GM18868 (cell line): ENCODE measurements around the gene C3orf38.
"Not testable (repeated sequence)": the region's sequence is repeated elsewhere in the genome, so short reads cannot be mapped to it uniquely, and the experiment has no call there.

Experiments used
- ATAC-seq: cut with Tn5 transposase; IDR thresholded peaks from one replicate; pipeline ENCODE4 v1.9.1; 2021; ENCODE audit warnings: mild to moderate bottlenecking, moderate library complexity; ENCODE audit not compliant: unreplicated experiment

Gene C3orf38

DNA sequence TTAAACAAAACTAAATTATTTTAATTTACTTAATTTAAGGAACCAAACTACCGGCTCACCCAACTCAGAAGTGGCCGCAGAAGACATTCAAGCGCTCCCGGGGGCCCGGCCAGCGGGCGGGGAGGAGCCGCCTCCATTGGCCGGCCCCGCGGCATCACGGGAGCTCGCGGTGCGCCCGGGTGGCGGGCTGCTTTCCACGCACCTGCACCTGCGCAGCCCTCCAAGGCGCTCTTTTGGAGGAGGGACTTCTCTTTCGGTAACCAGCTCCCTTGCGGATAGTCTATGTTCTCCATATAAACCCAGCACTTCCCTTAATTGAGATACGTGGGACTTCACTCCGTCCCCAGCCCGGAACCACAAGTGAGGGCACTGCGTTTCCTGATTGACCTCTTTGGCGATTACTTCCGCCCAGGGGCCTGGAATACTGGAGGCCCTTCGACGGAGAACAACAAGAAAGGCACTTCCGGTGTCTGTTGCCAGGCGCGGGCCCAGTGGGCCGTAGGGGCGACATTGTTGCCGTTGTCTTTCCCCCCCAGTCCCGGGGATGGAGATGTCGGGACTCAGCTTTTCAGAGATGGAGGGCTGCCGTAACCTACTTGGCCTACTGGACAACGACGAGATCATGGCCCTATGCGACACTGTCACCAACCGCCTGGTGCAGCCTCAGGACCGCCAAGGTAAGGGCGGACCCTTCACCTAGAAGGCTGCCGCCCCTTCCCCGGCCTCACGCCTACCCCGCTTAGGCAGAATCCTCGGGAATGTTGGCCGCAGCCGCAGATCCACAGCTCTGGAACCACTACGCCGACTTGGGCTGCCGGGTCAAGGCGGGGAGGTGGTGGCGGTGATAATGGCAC is at the start of gene C3orf38:
TSS of gene C3orf38 (plus strand) at position 451 of the 854 bp plus-strand sequence. CDS start at position 545, 94 bp downstream.
- ATAC-seq = peak; percentile 73

DNA sequence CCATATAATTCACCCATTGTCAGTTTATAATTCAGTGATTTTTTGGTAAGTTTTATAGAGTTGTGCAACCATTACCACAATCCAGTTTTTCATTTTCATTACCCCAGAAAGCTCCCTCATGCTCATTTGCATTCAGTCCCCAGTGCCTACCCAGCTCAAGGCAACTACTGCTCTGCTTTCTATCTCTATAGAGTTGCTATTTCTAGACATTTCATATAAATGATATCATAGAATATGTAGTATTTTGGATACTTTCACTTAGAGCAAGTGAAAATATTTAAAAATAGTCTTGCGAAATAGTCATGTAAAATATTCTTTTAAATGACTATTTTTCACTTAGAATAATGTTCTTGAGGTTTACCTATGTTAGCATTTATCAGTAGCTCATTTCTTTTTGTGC is 48.6 kb upstream of the C3orf38 start:
- ATAC-seq = peak; percentile 68

GRCh38 chr3:88105325-88105724 is 44.4 kb upstream of the C3orf38 start:
- no peak for ATAC-seq

GRCh38 chr3:88112289-88112688 is 37.5 kb upstream of the C3orf38 start:
- peak; percentile 36 for ATAC-seq

DNA sequence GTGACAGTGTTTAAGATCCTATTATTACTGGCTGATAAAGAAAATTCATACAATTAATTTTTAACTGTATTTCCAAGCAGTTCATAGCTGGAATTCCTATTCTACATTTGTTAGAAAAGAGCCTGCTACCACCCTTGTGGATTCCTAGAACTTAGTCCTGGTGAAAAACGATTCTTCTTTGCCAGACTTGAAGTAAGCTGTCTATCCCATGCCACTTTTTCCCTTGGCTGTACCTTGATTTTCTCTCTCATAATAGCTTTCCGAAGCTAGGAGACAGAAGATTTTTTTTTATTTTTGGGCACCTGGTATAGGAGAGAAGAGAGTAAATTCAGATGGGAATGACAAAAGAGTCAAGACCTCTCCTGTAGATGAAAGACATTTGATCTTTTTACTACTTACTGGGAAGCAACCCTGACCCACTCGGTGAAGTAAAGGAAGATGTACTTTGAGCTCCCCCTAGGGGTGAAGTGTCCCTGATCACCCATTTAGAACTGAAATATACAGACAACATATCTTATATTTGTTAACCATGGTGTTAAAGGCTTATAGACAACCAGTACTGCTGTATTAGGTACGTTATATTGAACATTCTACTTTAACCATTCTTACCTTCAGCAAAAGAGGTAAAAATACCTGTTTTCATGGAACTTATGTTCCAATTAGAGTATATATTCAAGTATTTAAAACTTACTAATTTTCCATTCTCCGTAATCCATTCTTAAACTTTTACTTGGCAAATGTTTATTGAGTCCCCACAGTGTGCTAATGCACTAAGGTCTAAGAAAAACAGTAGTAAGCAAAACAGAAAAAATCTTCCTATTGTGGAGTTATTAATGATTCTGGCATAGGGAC is 36.2 kb upstream of the C3orf38 start:
- peak; percentile 92 for ATAC-seq

GRCh38 chr3:88114878-88115549 is 34.7 kb upstream of the C3orf38 start:
- ATAC-seq = no peak

GRCh38 chr3:88117683-88118082 is 32.1 kb upstream of the C3orf38 start:
- no peak for ATAC-seq

DNA sequence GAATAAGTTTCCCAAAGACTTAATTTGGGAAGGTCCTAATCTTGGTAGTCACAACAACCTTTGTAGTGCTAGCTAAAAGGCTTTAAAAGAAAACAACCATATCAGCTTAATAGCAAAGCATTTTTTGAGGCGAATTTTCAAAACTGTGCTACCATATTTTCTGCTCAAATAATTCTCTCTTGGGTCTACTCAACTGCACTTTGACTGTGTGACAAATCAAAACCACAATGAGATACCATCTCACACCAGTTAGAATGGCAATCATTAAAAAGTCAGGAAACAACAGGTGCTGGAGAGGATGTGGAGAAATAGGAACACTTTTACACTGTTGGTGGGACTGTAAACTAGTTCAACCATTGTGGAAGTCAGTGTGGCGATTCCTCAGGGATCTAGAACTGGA is 31.2 kb upstream of the C3orf38 start:
- ATAC-seq = not testable (repeated sequence)

DNA sequence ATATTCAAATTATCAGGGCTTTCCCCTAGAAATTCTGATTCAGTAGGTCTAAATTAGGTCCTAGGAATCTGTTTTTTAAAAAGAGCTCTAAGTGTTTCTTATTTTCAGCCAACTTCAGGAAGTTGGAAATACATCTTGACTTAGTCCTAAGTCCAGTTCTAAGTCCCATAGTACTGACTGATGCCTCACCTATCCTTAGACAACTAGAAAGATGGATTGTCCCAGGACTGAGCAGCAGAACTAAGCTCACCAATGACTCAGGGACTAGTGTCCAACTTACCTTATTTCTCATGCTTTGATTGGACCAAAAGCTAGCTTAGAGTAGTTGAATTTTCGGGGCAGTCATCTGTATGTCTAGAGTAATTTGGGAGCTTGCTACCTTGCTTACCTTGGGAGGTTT is 26.2 kb upstream of the C3orf38 start:
- no peak for ATAC-seq

GRCh38 chr3:88131695-88132094 is 18.1 kb upstream of the C3orf38 start:
- ATAC-seq = no peak

DNA sequence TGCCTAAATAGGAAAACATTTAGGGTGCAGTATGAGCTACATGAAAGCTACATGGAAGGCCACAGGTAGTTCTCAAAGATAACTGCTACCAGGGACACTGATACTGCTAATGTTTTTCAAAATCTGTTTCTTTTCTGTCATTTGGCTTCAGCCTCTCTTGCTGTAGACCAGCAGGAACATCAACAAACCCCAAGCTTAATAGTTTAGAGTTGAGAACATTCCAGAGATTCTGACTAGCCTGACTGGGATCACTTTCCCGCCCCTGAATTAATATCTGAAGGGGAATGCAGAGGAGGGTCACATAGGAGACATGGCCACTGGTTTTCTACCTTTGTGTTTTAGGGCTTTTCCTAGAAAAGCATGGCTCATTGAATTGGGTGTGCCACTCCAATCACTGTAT is 16.9 kb upstream of the C3orf38 start:
- ATAC-seq = no peak

DNA sequence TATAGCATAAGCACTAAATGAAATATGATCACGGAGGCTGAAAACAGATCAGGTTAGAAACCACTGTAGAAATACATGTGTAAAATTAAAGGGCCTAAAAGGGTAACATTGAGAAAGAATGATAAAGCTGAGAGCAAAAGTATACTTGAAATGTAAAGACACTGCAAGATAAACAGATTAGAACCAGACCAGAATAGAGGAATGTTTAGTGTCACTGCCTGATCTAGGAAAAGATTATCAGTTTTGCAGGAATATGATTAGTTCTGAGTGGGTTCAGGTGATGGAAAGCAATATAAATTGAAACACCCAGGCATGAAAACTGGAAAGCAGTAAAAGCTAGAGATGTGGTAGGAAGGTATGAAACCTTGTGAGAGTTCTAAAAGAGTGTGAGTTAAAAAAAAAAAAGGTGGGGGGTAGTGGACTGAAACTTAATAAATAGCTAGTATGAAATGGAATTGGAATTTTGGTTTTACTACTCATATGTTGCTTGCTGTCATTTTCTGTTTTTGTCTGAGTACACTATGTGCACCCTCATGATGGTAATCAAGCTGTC is 16.0 kb upstream of the C3orf38 start:
- no peak for ATAC-seq

- ATAC-seq = no peak
These were observed 11.9 kb upstream of the C3orf38 start for GRCh38 chr3:88137836-88138235.

DNA sequence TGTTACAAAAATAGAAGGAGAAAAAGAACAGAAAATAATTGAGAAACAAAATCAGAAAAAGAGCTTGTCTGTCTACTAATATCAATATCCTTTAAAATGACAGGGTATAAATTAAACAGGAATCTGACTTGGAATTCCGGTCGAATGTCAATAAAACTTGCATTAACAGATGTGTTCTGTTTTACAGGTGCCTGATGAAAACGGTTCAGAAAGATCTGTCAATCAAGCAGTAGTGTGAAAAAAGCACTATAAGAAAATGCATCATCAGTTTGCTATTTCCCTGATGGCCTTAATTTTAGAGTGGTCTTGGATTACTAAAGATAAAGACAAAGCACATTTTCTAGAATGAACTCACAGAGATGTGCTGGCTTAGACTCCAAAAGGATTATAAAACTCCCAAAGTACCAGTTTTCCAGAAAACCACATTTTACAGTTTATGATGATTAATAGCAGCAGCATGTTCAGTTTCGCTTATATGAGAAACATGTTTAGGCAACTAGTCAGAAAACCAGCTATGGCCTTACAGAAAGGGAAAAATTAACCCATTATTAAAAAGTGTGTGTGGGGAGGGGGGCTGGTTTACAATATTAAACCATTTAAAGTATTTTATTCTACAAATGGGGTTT is 8.2 kb upstream of the C3orf38 start:
- peak; percentile 15 for ATAC-seq

DNA sequence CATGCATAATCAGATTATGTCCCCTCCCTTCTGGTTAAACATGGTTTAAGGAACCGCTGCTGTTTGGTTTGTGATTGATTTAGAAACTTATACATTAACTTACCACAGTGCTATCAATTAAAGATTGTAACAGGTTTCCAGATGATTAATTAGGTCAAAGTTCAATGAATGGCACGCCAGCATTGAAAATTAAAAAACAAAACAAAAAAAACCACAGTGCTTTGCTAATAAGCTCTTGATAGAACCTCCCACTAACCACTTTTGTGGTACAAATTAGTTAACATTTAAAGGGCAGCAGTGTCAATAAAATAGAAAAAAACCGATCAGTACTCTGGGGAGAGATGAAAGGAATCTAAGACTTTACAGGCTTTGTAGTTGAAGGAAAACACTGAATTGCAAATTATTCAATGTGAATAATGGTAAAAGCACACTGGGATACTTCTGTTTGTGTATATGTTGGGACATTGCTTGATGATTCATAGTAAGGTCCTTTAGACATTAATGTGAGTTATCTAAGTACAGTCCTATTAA is 7.6 kb upstream of the C3orf38 start:
- ATAC-seq = peak; percentile 66

- no peak for ATAC-seq
These were observed 2.5 kb upstream of the C3orf38 start for GRCh38 chr3:88147261-88147660.

DNA sequence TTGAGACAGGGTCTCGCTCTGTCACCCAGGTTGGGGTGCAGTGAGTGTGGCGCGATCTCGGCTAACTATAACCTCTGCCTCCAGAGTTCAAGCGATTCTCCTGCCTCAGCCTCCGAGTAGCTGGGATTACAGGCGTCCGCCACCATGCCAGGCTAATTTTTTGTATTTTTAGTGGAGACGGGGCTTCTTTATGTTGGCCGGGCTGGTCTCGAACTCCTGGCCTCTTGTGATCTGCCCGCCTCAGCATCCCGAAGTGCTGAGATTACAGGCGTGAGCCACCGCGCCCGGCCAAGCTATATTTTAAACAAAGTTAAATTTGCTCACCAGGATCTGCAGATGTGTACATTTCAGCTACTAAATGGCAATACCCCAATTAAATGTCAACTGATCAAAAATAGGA is 1.1 kb upstream of the C3orf38 start:
- no peak for ATAC-seq

DNA sequence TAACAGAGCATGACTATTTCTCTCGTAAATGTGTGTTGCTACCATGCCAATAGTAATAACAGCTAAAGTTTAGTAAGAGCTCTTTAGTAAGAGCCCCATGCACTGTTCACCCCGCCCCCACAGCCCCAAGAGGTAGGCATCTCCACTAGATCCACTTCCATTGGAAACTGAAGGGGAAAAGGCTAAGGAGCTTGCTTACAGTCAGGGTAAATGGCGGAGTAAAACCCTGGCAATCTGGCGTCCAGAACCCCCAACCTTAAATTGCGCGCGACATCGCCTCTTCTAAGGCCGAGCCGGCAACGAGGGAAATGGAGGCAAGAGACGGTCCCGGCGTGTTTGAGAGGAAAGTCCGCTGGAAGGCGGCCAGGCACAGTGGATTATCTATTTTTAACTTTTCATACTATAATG is 654 bp upstream of the C3orf38 start:
- peak; percentile 14 for ATAC-seq

GRCh38 chr3:88150371-88150770 is 612 bp downstream of the C3orf38 start:
- ATAC-seq = peak; percentile 25

GRCh38 chr3:88150806-88151205 is 1.0 kb downstream of the C3orf38 start:
- peak; percentile 11 for ATAC-seq
